IMR-90 (cell line): ENCODE results near the gene BSPRY. TPM values are rescaled to one million over a fixed set of nuclear protein-coding genes. Genes with fewer than 3 reads are reported as not detected.

Experiments used
- ATAC-seq: fragments of 200-7000 bp; cut with Tn5 transposase; 2 replicates; pipeline ENCODE4 v1.9.1; 2020; ENCODE audit warnings: low read depth, mild to moderate bottlenecking, moderate library complexity
- BruUV-seq: library from RNA; stranded (reverse); fragments of 400-500 nt; replicated peaks from 2 replicates; lab custom pipeline; 2021; lab: Mats Ljungman, UMichigan
- CTCF ChIA-PET: fragments of 300-600 bp; formaldehyde crosslinking; extraction: SDS; loops from one replicate; lab custom pipeline; 2021; ENCODE audit warnings: antibody characterized with exemption; lab: Yijun Ruan, JAX
- POLR2A ChIA-PET: fragments of 300-600 bp; sonication (Branson Sonifier 250); formaldehyde crosslinking; loops from one replicate; lab custom pipeline; 2022; ENCODE audit warnings: antibody characterized with exemption; ENCODE audit not compliant: unreplicated experiment; lab: Charles Lee
- DNase-seq: peaks from one replicate; pipeline ENCODE4 v3.0.0; 2013
- H2AFZ ChIP-seq: replicated peaks from 2 replicates; pipeline ENCODE3; 2013; ENCODE audit warnings: low read length, mild to moderate bottlenecking; ENCODE audit not compliant: poor library complexity
- H2AK5ac ChIP-seq: 2 replicates; pipeline ENCODE4 v1.6.1; 2013; ENCODE audit warnings: low read depth, low read length, inconsistent platforms
- H2AK9ac ChIP-seq: replicated peaks from 2 replicates; pipeline ENCODE3; 2013; ENCODE audit warnings: mild to moderate bottlenecking, low read depth, low read length, moderate library complexity; ENCODE audit not compliant: poor library complexity
- H2BK120ac ChIP-seq: 2 replicates; pipeline ENCODE4 v1.6.1; 2013; ENCODE audit warnings: low read depth, low read length, inconsistent platforms
- H2BK15ac ChIP-seq: 3 replicates; pipeline ENCODE4 v1.6.1; 2013; ENCODE audit warnings: low read depth, low read length, inconsistent platforms
- H2BK20ac ChIP-seq: 2 replicates; pipeline ENCODE4 v1.6.1; 2013; ENCODE audit warnings: low read depth, mild to moderate bottlenecking, inconsistent platforms, low read length, moderate library complexity
- H2BK5ac ChIP-seq: 2 replicates; pipeline ENCODE4 v1.6.1; 2013; ENCODE audit warnings: mild to moderate bottlenecking, low read depth, low read length, inconsistent platforms; ENCODE audit not compliant: poor library complexity, severe bottlenecking
- H3K14ac ChIP-seq: replicated peaks from 2 replicates; pipeline ENCODE4 v1.6.1; 2013; ENCODE audit warnings: low read depth, low read length, inconsistent platforms
- H3K18ac ChIP-seq: 2 replicates; pipeline ENCODE4 v1.6.1; 2013; ENCODE audit warnings: low read depth, low read length, control low read depth
- H3K23ac ChIP-seq: 2 replicates; pipeline ENCODE4 v1.6.1; 2013; ENCODE audit warnings: low read depth, low read length, inconsistent platforms
- H3K27ac ChIP-seq: 2 replicates; pipeline ENCODE4 v1.5.1; 2013; ENCODE audit warnings: mild to moderate bottlenecking, control low read depth, low read length; ENCODE audit not compliant: insufficient read depth
- H3K27me3 ChIP-seq: 2 replicates; pipeline ENCODE4 v1.6.1; 2013; ENCODE audit warnings: low read length; ENCODE audit not compliant: control insufficient read depth, insufficient read depth
- H3K36me3 ChIP-seq: 2 replicates; pipeline ENCODE4 v1.6.1; 2013; ENCODE audit warnings: low read length, mixed read lengths; ENCODE audit not compliant: control insufficient read depth, insufficient read depth
- H3K4ac ChIP-seq: 2 replicates; pipeline ENCODE4 v1.6.1; 2013; ENCODE audit warnings: low read depth, low read length, inconsistent platforms
- H3K4me1 ChIP-seq: 2 replicates; pipeline ENCODE4 v1.6.1; 2013; ENCODE audit warnings: low read length, mixed read lengths; ENCODE audit not compliant: control insufficient read depth, insufficient read depth
- H3K4me2 ChIP-seq: 2 replicates; pipeline ENCODE4 v1.6.1; 2013; ENCODE audit warnings: low read depth, mild to moderate bottlenecking, control low read depth, low read length, moderate library complexity
- H3K4me3 ChIP-seq: 2 replicates; pipeline ENCODE4 v1.5.1; 2013; ENCODE audit warnings: low read depth, mild to moderate bottlenecking, control low read depth, low read length, moderate library complexity; ENCODE audit not compliant: insufficient read depth
- H3K56ac ChIP-seq: 2 replicates; pipeline ENCODE4 v1.6.1; 2013; ENCODE audit warnings: low read length, inconsistent platforms; ENCODE audit not compliant: insufficient read depth; ENCODE audit errors: extremely low read depth
- H3K79me1 ChIP-seq, 2 experiments: 2 replicates each; pipeline ENCODE4 v1.6.1; 2013; ENCODE audit warnings: low read length in 2 of 2, inconsistent platforms in 1 of 2, low read depth in 1 of 2
- H3K9ac ChIP-seq: 2 replicates; pipeline ENCODE4 v1.6.1; 2013; ENCODE audit warnings: low read depth, low read length, control low read depth
- H3K9me1 ChIP-seq: 2 replicates; pipeline ENCODE4 v1.6.1; 2013; ENCODE audit warnings: low read length, inconsistent platforms; ENCODE audit not compliant: insufficient read depth
- H3K9me3 ChIP-seq: 2 replicates; pipeline ENCODE4 v1.6.1; 2013; ENCODE audit warnings: low read length; ENCODE audit not compliant: control insufficient read depth, insufficient read depth
- H4K20me1 ChIP-seq: 2 replicates; pipeline ENCODE4 v1.6.1; 2013; ENCODE audit warnings: low read length, inconsistent platforms; ENCODE audit not compliant: insufficient read depth
- H4K5ac ChIP-seq: 2 replicates; pipeline ENCODE4 v1.6.1; 2013; ENCODE audit warnings: mild to moderate bottlenecking, low read depth, low read length, control low read depth
- H4K8ac ChIP-seq, 2 experiments: 2 replicates each; pipeline ENCODE4 v1.6.1; 2013; ENCODE audit warnings: low read depth in 2 of 2, low read length in 2 of 2, control low read depth in 1 of 2, inconsistent platforms in 1 of 2
- H4K91ac ChIP-seq: 2 replicates; pipeline ENCODE4 v1.6.1; 2013; ENCODE audit warnings: low read depth, low read length, inconsistent platforms; ENCODE audit not compliant: insufficient read depth
- BHLHE40 ChIP-seq: fragments of 150-350 bp; IDR thresholded peaks from 2 replicates; pipeline ENCODE4 v1.6.1; 2016; ENCODE audit warnings: mild to moderate bottlenecking, low read depth, low read length
- CEBPB ChIP-seq: IDR thresholded peaks from 2 replicates; pipeline ENCODE4 v1.6.1; 2012; ENCODE audit warnings: low read depth, low read length, improper control_type of control experiment
- FOS ChIP-seq: fragments of 150-350 bp; IDR thresholded peaks from 2 replicates; pipeline ENCODE4 v1.6.1; 2016; ENCODE audit warnings: low read depth, low read length
- MAFK ChIP-seq: IDR thresholded peaks from 2 replicates; pipeline ENCODE4 v1.6.1; 2012; ENCODE audit warnings: low read depth, low read length, improper control_type of control experiment
- MAZ ChIP-seq: IDR thresholded peaks from 2 replicates; pipeline ENCODE4 v1.6.1; 2012; ENCODE audit warnings: low read depth, mild to moderate bottlenecking, low read length, improper control_type of control experiment, moderate library complexity, borderline replicate concordance
- RCOR1 ChIP-seq: IDR thresholded peaks from 2 replicates; pipeline ENCODE4 v1.6.1; 2012; ENCODE audit warnings: mild to moderate bottlenecking, low read length, improper control_type of control experiment; ENCODE audit not compliant: insufficient replicate concordance
- RFX5 ChIP-seq: IDR thresholded peaks from 2 replicates; pipeline ENCODE4 v1.8.0; 2012; ENCODE audit warnings: low read depth, mild to moderate bottlenecking, low read length, moderate library complexity
- WGBS, 2 experiments: methylation state at CpG; one replicate each; pipeline versions ENCODE4 v1.1.5 to v1.1.7; 2013; ENCODE audit warnings: missing lambda C conversion rate in 2 of 2; ENCODE audit not compliant: insufficient read length in 1 of 2; ENCODE audit errors: extremely low coverage in 2 of 2; 5-methylcytosine and 5-hydroxymethylcytosine counted together
- dilution Hi-C: fragments of 300-500 bp; cut with HindIII; formaldehyde crosslinking; loops from one replicate; pipeline ENCODE4 v1.14.3; 2018; ENCODE audit warnings: low sequenced_read_pairs; ENCODE audit not compliant: unreplicated experiment
- in situ Hi-C: fragments of 300-500 bp; cut with MboI; formaldehyde crosslinking; loops from 3 replicates; pipeline ENCODE4 v1.14.3; 2019; ENCODE audit warnings: low sequenced_read_pairs, inconsistent platforms, mixed read lengths
- intact Hi-C: fragments of 100-400 bp; cut with micrococcal nuclease; formaldehyde crosslinking; loops from 2 replicates; pipeline ENCODE4 v1.10.0; 2022
- polyA plus RNA-seq, 3 experiments: library from polyadenylated mRNA; depleted of rRNA; stranded (reverse); fragments of >200 nt; gene quantifications; 2 replicates each; pipeline ENCODE4 v1.2.3, GENCODE V29; 2012; ENCODE audit warnings: low replicate concordance in 1 of 3
- total RNA-seq: library from RNA; depleted of rRNA; stranded (reverse); fragments of >200 nt; gene quantifications from 2 replicates; pipeline ENCODE4 v1.2.3, GENCODE V29; 2012
- TF ChIP-seq, protein P1 (sequence below): fragments of 150-350 bp; IDR thresholded peaks from 2 replicates; pipeline ENCODE4 v1.6.1; 2017; ENCODE audit warnings: mild to moderate bottlenecking, antibody characterized with exemption, low read length, low read depth
- TF ChIP-seq, protein P2 (sequence below): fragments of 150-350 bp; IDR thresholded peaks from 2 replicates; pipeline ENCODE4 v1.6.1; 2016; ENCODE audit warnings: low read depth, mild to moderate bottlenecking, low read length, moderate library complexity, borderline replicate concordance

Gene BSPRY
- total and polyA plus RNA-seq, 2 of the 4 experiments (the other 2 are of a cell fraction) = not detected

DNA sequence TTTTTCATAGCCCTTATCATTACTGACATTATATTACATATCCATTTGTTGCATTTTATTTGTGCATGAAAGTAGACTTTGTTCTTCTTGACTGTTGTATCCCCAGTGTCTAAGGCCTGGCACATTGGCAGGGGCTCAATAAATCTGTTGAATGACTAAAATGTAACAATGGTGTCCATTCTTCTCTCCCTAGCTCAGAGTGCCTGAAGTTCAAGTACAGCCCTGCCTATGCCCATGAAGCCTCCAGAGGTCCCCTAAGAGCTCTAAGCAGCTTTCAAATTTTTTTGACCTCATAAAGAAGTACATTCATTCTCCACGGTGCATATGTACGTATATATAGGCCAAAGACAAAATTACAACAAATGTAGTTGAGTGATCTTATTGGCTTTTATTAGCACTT lies 4.2 kb upstream of the BSPRY start:
- Histone ChIP-seq H3K27ac (no peak overlapping the region), H3K4me3 (no peak overlapping the region), H3K4me2 (no peak overlapping the region), H2BK15ac (no peak overlapping the region), H3K36me3 (no peaks in the 10 kb centered on the region), H2AFZ (no peak overlapping the region), H4K20me1 (no peaks in the 10 kb centered on the region), H3K79me1 (no peaks in the 10 kb centered on the region), H3K4ac (no peak overlapping the region), H4K5ac (no peak overlapping the region), H3K14ac (no peak overlapping the region), H3K4me1 (no peaks in the 10 kb centered on the region), H2BK120ac (no peak overlapping the region), H3K9me1 (peaks cover 6% of the 10 kb centered on the region; the same call in 1 of the 2 replicates), H2BK5ac (no peak overlapping the region), H4K8ac (no peak overlapping the region), H3K23ac (no peak overlapping the region), H3K9ac (no peak overlapping the region), H3K56ac (no peak overlapping the region), H2BK20ac (no peak overlapping the region), H3K18ac (no peak overlapping the region), H3K27me3 (peaks cover 31% of the 10 kb centered on the region), H3K9me3 (no peaks in the 10 kb centered on the region), H2AK5ac (no peak overlapping the region), H2AK9ac (no peak overlapping the region), H4K91ac (no peak overlapping the region)
- WGBS, 2 experiments = no CpG with 5 or more reads among the region's 2 CpGs
- DNase-seq (no peak), ATAC-seq (no peak)
- intact Hi-C loops (no loop called here), dilution Hi-C loops (no loop called here), in situ Hi-C loops (no loop called here)
- ChIA-PET CTCF (no interaction called here), POLR2A (no interaction called here)
- no peak for TF ChIP-seq RCOR1
- TF ChIP-seq MAFK = no peak
- no peak for TF ChIP-seq MAZ
- TF ChIP-seq, protein P1, sequence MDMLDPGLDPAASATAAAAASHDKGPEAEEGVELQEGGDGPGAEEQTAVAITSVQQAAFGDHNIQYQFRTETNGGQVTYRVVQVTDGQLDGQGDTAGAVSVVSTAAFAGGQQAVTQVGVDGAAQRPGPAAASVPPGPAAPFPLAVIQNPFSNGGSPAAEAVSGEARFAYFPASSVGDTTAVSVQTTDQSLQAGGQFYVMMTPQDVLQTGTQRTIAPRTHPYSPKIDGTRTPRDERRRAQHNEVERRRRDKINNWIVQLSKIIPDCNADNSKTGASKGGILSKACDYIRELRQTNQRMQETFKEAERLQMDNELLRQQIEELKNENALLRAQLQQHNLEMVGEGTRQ = no peak
- no peak for TF ChIP-seq FOS
- TF ChIP-seq BHLHE40 = no peak
- TF ChIP-seq, protein P2, sequence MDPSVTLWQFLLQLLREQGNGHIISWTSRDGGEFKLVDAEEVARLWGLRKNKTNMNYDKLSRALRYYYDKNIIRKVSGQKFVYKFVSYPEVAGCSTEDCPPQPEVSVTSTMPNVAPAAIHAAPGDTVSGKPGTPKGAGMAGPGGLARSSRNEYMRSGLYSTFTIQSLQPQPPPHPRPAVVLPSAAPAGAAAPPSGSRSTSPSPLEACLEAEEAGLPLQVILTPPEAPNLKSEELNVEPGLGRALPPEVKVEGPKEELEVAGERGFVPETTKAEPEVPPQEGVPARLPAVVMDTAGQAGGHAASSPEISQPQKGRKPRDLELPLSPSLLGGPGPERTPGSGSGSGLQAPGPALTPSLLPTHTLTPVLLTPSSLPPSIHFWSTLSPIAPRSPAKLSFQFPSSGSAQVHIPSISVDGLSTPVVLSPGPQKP = no peak
- TF ChIP-seq CEBPB = no peak
- TF ChIP-seq RFX5 = no peak
- BruUV-seq = no TSS peak
